ENCODE measurements around the gene TTC33. TPM values are rescaled to one million over a fixed set of nuclear protein-coding genes. Genes with fewer than 3 reads are reported as not detected.

Gene TTC33
- total and polyA plus RNA-seq, 12 donors, result 6.4 to 20.1 (median 17.5) TPM

GRCh38 chr5:40762705-40763104 lies 6.9 kb upstream of the TTC33 start:
- no peak for TF ChIP-seq CTCF (IDR thresholded peaks at IDR 0.05)
- no peaks in the 10 kb centered on the region for H3K27me3 ChIP-seq
- H3K27ac ChIP-seq, result peak overlapping the region in 1 of 10 donors; percentile 1
- peaks cover 0 to 91% (median 33%) of the 10 kb centered on the region in 9 donors for H3K36me3 ChIP-seq
- no peaks in the 10 kb centered on the region for H3K9me3 ChIP-seq
- intact Hi-C loops (cut with DNase I), result no loop called here
- ATAC-seq (peak in 1 of 8 donors; percentile 27), DNase-seq (no peak)
- WGBS, 2 donors, result 61 to 75% methylated on average over 2 of the region's 2 CpGs
- H3K4me1 ChIP-seq, result peaks cover 0 to 11% (median 0%) of the 10 kb centered on the region in 9 donors
- no peak overlapping the region for H3K4me3 ChIP-seq

DNA sequence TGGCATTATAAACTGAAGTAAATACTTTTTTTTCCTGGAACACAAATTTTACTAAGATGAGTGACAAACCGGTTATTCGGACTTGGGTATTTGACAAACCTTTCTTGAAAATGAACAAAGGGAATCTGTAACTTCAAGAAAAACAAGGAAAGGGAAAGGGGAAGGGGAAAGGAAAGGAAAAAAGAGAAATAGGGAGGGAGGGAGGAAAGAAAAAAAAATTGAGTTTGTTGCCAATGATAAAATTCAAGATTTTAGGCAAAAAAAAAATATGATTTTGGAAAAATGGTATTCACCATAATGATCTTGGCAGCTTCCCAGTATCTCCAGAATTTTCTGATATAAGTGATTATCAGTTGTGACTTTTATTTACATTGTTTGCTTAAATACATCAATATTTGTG lies 1.6 kb upstream of the TTC33 start:
- TF ChIP-seq CTCF (IDR thresholded peaks at IDR 0.05), result no peak
- 98 to 99% methylated on average over 2 of the region's 2 CpGs for WGBS, 2 donors
- Histone ChIP-seq H3K9me3 (no peaks in the 10 kb centered on the region), H3K36me3 (peaks cover 0 to 53% (median 5%) of the 10 kb centered on the region in 9 donors), H3K4me1 (peaks cover 0 to 26% (median 17%) of the 10 kb centered on the region in 9 donors), H3K27ac (no peak overlapping the region), H3K27me3 (no peaks in the 10 kb centered on the region), H3K4me3 (no peak overlapping the region)
- ATAC-seq (no peak), DNase-seq (no peak)
- intact Hi-C loops (cut with DNase I), result loop anchor here in 8 of 10 donors (2.0 to 10.0 kb wide), 6 partner anchors 39 to 120 kb away; partner anchors contain the start of gene RPL37 (in 3 of the 8)

- WGBS, 2 donors, result 0% methylated on average over 11 of the region's 11 CpGs
- peak; percentile 40 to 83 (median 59) for TF ChIP-seq CTCF (IDR thresholded peaks at IDR 0.05)
- peak; percentile 84 to 94 (median 91) for ATAC-seq
- peak; percentile 52 to 67 for DNase-seq
- Histone ChIP-seq H3K27ac (peak overlapping the region; percentile 70 to 94 (median 89)), H3K4me3 (peak overlapping the region; percentile 65 to 98 (median 86)), H3K4me1 (peaks cover 0 to 21% (median 17%) of the 10 kb centered on the region in 9 donors), H3K9me3 (peaks cover 0 to 9% (median 0%) of the 10 kb centered on the region in 11 donors), H3K36me3 (peaks cover 0 to 32% (median 0%) of the 10 kb centered on the region in 9 donors), H3K27me3 (no peaks in the 10 kb centered on the region)
- intact Hi-C loops (cut with DNase I), result loop anchor here in 9 of 10 donors (1.0 to 10.0 kb wide), 9 partner anchors 43 to 124 kb away; partner anchors contain the start of genes RPL37 (in 6 of the 9) and PRKAA1 (in 2 of the 9)
Measured at GRCh38 chr5:40755093-40755406, 711 bp downstream of the TTC33 start.

GRCh38 chr5:40754381-40755092 lies 1.2 kb downstream of the TTC33 start:
- Histone ChIP-seq H3K9me3 (peaks cover 0 to 9% (median 0%) of the 10 kb centered on the region in 11 donors), H3K27ac (peak overlapping the region; percentile 70 to 94 (median 89))
- peak in 1 of 8 donors; percentile 1 for ATAC-seq

More at GRCh38 chr5:40754381-40755092, 1.2 kb downstream of the TTC33 start:
- no peaks in the 10 kb centered on the region for H3K27me3 ChIP-seq
- peaks cover 0 to 27% (median 0%) of the 10 kb centered on the region in 9 donors for H3K36me3 ChIP-seq
- no peak for TF ChIP-seq CTCF (IDR thresholded peaks at IDR 0.05)
- H3K4me3 ChIP-seq, result peak overlapping the region; percentile 65 to 98 (median 86)
- no peak for DNase-seq
- WGBS, 2 donors, result 11 to 14% methylated on average over 6 of the region's 6 CpGs
- intact Hi-C loops (cut with DNase I), result loop anchor here in 9 of 10 donors (1.0 to 10.0 kb wide), 9 partner anchors 44 to 125 kb away; partner anchors contain the start of genes RPL37 (in 6 of the 9) and PRKAA1 (in 2 of the 9)
- H3K4me1 ChIP-seq, result peaks cover 0 to 21% (median 17%) of the 10 kb centered on the region in 9 donors

All from heart right ventricle (tissue), 16 donors.